HepG2 (cell line): Measurements from ENCODE around the gene PGP.

ENCODE experiments used
- EZH2 ChIP-seq: conservative IDR thresholded peaks from 2 replicates; pipeline ENCODE4 v1.6.1; 2012; ENCODE audit warnings: mild to moderate bottlenecking, low read depth, low read length, moderate library complexity
- FOSL1 ChIP-seq: sonication (generic); formaldehyde crosslinking; IDR thresholded peaks from 2 replicates; pipeline ENCODE4 v1.9.0; 2021; ENCODE audit warnings: missing genetic modification reagents, borderline replicate concordance
- MAFK ChIP-seq, 2 experiments: IDR thresholded peaks in 1 of 2; conservative IDR thresholded peaks in 1 of 2; 2 replicates each; pipeline ENCODE4 v1.6.1; 2011; ENCODE audit warnings: improper control_type of control experiment in 2 of 2, low read length in 2 of 2
- MAX ChIP-seq: IDR thresholded peaks from 2 replicates; pipeline ENCODE4 v1.6.1; 2012; ENCODE audit warnings: inconsistent platforms
- MLX ChIP-seq: IDR thresholded peaks from 2 replicates; pipeline ENCODE4 v1.6.1; 2016
- RAD51 ChIP-seq: fragments of 450-650 bp; IDR thresholded peaks from 2 replicates; pipeline ENCODE4 v1.6.1; 2016; ENCODE audit warnings: borderline replicate concordance
- SMC3 ChIP-seq: IDR thresholded peaks from 2 replicates; pipeline ENCODE4 v1.6.1; 2011; ENCODE audit warnings: low read length, improper control_type of control experiment
- ZNF263 ChIP-seq: sonication (generic); formaldehyde crosslinking; IDR thresholded peaks from 2 replicates; pipeline ENCODE4 v1.4.0; 2020; ENCODE audit warnings: missing genetic modification reagents
- ZNF670 ChIP-seq: sonication (generic); formaldehyde crosslinking; IDR thresholded peaks from 2 replicates; pipeline ENCODE4 v1.8.0; 2022; ENCODE audit warnings: mild to moderate bottlenecking, missing genetic modification reagents, borderline replicate concordance
- TF ChIP-seq, protein P1 (sequence below): sonication (generic); formaldehyde crosslinking; IDR thresholded peaks from 2 replicates; pipeline ENCODE4 v1.5.0; 2020; ENCODE audit warnings: mild to moderate bottlenecking, missing genetic modification reagents, moderate library complexity

DNA sequence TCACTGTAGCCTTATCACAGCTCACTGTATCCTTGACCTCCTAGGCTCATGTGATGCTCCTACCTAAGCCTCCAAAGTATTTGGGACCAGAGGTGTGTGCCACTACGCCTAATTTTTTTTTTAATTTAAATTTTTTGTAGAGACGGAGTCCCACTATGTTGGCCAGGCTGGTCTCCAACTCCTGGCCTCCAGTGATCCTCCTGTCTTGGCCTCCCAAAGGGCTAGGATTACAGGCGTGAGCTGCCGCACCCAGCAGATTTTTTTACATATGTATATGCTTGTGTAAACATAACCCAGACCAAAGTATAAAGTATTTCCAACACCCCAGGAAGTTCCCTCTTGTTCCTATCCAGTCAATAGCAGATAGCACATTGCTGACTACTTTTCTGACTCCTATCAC lies 1.7 kb upstream of the PGP start:
- TF ChIP-seq MLX (CRISPR knock-in tag) (no peak), ZNF670 (CRISPR knock-in tag) (no peak), SMC3 (no peak), EZH2 (no peak), MAX (no peak), ZNF263 (no peak), MAFK (conservative IDR thresholded peaks at IDR 0.05 in 1 of 2, IDR thresholded peaks at IDR 0.05 in 1 of 2; ENCODE audit: low read length in 2 of 2) (no peak), FOSL1 (CRISPR knock-in tag) (no peak), RAD51 (no peak)
- TF ChIP-seq, protein P1, sequence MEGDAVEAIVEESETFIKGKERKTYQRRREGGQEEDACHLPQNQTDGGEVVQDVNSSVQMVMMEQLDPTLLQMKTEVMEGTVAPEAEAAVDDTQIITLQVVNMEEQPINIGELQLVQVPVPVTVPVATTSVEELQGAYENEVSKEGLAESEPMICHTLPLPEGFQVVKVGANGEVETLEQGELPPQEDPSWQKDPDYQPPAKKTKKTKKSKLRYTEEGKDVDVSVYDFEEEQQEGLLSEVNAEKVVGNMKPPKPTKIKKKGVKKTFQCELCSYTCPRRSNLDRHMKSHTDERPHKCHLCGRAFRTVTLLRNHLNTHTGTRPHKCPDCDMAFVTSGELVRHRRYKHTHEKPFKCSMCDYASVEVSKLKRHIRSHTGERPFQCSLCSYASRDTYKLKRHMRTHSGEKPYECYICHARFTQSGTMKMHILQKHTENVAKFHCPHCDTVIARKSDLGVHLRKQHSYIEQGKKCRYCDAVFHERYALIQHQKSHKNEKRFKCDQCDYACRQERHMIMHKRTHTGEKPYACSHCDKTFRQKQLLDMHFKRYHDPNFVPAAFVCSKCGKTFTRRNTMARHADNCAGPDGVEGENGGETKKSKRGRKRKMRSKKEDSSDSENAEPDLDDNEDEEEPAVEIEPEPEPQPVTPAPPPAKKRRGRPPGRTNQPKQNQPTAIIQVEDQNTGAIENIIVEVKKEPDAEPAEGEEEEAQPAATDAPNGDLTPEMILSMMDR (CRISPR knock-in tag) = no peak
